ENCODE results near the gene DLG2.

Gene DLG2

GRCh38 chr11:85171648-85172257, 455.4 kb downstream of the DLG2 start:
- no peak overlapping the region for H3K27ac ChIP-seq (ENCODE audit: low read length)
- no peak overlapping the region for H2AFZ ChIP-seq (ENCODE audit: low read depth, low read length)
- no peaks in the 10 kb centered on the region for H3K27me3 ChIP-seq (ENCODE audit: low read depth, low read length)
- TF ChIP-seq EZH2phosphoT487 (IDR thresholded peaks at IDR 0.05; ENCODE audit: low read depth) (no peak), CTCF (IDR thresholded peaks at IDR 0.05; ENCODE audit: low read depth, low read length) (no peak)
- H3K4me2 ChIP-seq (ENCODE audit: low read length) = no peak overlapping the region
- no peaks in the 10 kb centered on the region for H3K79me2 ChIP-seq (ENCODE audit: low read length)
- no peaks in the 10 kb centered on the region for H3K9me3 ChIP-seq (ENCODE audit: insufficient read depth, low read length)
- H3K4me1 ChIP-seq (ENCODE audit: low read length) = peaks cover 7% of the 10 kb centered on the region
- H3K4me3 ChIP-seq (ENCODE audit: low read length) = no peak overlapping the region
- H4K20me1 ChIP-seq (ENCODE audit: insufficient read depth, low read length) = no peaks in the 10 kb centered on the region
- no peaks in the 10 kb centered on the region for H3K36me3 ChIP-seq (replicated peaks; ENCODE audit: low read depth, low read length)
- H3K9ac ChIP-seq (ENCODE audit: low read length) = no peak overlapping the region

- no peaks in the 10 kb centered on the region for H3K27me3 ChIP-seq (ENCODE audit: low read depth, low read length)
- no peaks in the 10 kb centered on the region for H4K20me1 ChIP-seq (ENCODE audit: insufficient read depth, low read length)
- no peak overlapping the region for H3K27ac ChIP-seq (ENCODE audit: low read length)
- no peaks in the 10 kb centered on the region for H3K79me2 ChIP-seq (ENCODE audit: low read length)
- H3K4me2 ChIP-seq (ENCODE audit: low read length) = no peak overlapping the region
- no peak overlapping the region for H2AFZ ChIP-seq (ENCODE audit: low read depth, low read length)
- no peaks in the 10 kb centered on the region for H3K36me3 ChIP-seq (replicated peaks; ENCODE audit: low read depth, low read length)
- H3K4me3 ChIP-seq (ENCODE audit: low read length) = no peak overlapping the region
- H3K9ac ChIP-seq (ENCODE audit: low read length) = no peak overlapping the region
- TF ChIP-seq CTCF (IDR thresholded peaks at IDR 0.05; ENCODE audit: low read depth, low read length) (no peak), EZH2phosphoT487 (IDR thresholded peaks at IDR 0.05; ENCODE audit: low read depth) (no peak)
- H3K9me3 ChIP-seq (ENCODE audit: insufficient read depth, low read length) = no peaks in the 10 kb centered on the region
- H3K4me1 ChIP-seq (ENCODE audit: low read length) = peaks cover 16% of the 10 kb centered on the region
Observed at GRCh38 chr11:85170184-85170583, 457.0 kb downstream of the DLG2 start.

- Histone ChIP-seq H3K9ac (ENCODE audit: low read length) (no peak overlapping the region), H3K4me3 (ENCODE audit: low read length) (no peak overlapping the region), H4K20me1 (ENCODE audit: insufficient read depth, low read length) (no peaks in the 10 kb centered on the region), H3K79me2 (ENCODE audit: low read length) (no peaks in the 10 kb centered on the region), H3K9me3 (ENCODE audit: insufficient read depth, low read length) (no peaks in the 10 kb centered on the region), H3K27ac (ENCODE audit: low read length) (no peak overlapping the region), H2AFZ (ENCODE audit: low read depth, low read length) (peak overlapping the region; percentile 52; the same call in 1 of the 2 replicates), H3K27me3 (ENCODE audit: low read depth, low read length) (no peaks in the 10 kb centered on the region), H3K36me3 (replicated peaks; ENCODE audit: low read depth, low read length) (no peaks in the 10 kb centered on the region), H3K4me2 (ENCODE audit: low read length) (no peak overlapping the region), H3K4me1 (ENCODE audit: low read length) (peaks cover 22% of the 10 kb centered on the region)
- no peak for TF ChIP-seq EZH2phosphoT487 (IDR thresholded peaks at IDR 0.05; ENCODE audit: low read depth)
- no peak for TF ChIP-seq CTCF (IDR thresholded peaks at IDR 0.05; ENCODE audit: low read depth, low read length)
Observed at GRCh38 chr11:85167471-85167870, 459.7 kb downstream of the DLG2 start.

- Histone ChIP-seq H3K27me3 (ENCODE audit: low read depth, low read length) (no peaks in the 10 kb centered on the region), H3K27ac (ENCODE audit: low read length) (no peak overlapping the region), H3K9me3 (ENCODE audit: insufficient read depth, low read length) (no peaks in the 10 kb centered on the region), H3K4me1 (ENCODE audit: low read length) (peaks cover 22% of the 10 kb centered on the region), H3K9ac (ENCODE audit: low read length) (no peak overlapping the region), H2AFZ (ENCODE audit: low read depth, low read length) (0 out of 2 replicates have a peak overlapping the region, but pooled peaks have one; percentile 52), H3K36me3 (replicated peaks; ENCODE audit: low read depth, low read length) (no peaks in the 10 kb centered on the region), H3K79me2 (ENCODE audit: low read length) (no peaks in the 10 kb centered on the region), H3K4me3 (ENCODE audit: low read length) (no peak overlapping the region), H3K4me2 (ENCODE audit: low read length) (no peak overlapping the region), H4K20me1 (ENCODE audit: insufficient read depth, low read length) (no peaks in the 10 kb centered on the region)
- TF ChIP-seq EZH2phosphoT487 (IDR thresholded peaks at IDR 0.05; ENCODE audit: low read depth) = no peak
- no peak for TF ChIP-seq CTCF (IDR thresholded peaks at IDR 0.05; ENCODE audit: low read depth, low read length)
Observed at GRCh38 chr11:85167038-85167437, 460.1 kb downstream of the DLG2 start.
